HG03521 (cell line): ENCODE data around the gene SFXN5.

Experiments used
- ATAC-seq: cut with Tn5 transposase; IDR thresholded peaks from one replicate; pipeline ENCODE4 v1.9.1; 2021; ENCODE audit warnings: mild to moderate bottlenecking, moderate library complexity; ENCODE audit not compliant: unreplicated experiment

SFXN5 gene

GRCh38 chr2:72959995-72960981, 111.2 kb downstream of the SFXN5 start:
- no peak for ATAC-seq

- no peak for ATAC-seq
These were observed 112.0 kb downstream of the SFXN5 start for GRCh38 chr2:72959554-72959953.

GRCh38 chr2:72958542-72959385, 112.7 kb downstream of the SFXN5 start:
- no peak for ATAC-seq

- ATAC-seq = no peak
These were observed 114.6 kb downstream of the SFXN5 start for GRCh38 chr2:72956936-72957335.

GRCh38 chr2:72956050-72956395, 115.5 kb downstream of the SFXN5 start:
- ATAC-seq = no peak

- ATAC-seq = no peak
These were observed 116.1 kb downstream of the SFXN5 start for GRCh38 chr2:72955228-72956049.

- no peak for ATAC-seq
These were observed 116.9 kb downstream of the SFXN5 start for GRCh38 chr2:72954376-72955227.

GRCh38 chr2:72953976-72954375, 117.5 kb downstream of the SFXN5 start:
- ATAC-seq = no peak

GRCh38 chr2:72953528-72953927, 118.0 kb downstream of the SFXN5 start:
- no peak for ATAC-seq

- ATAC-seq = no peak
These were observed 118.6 kb downstream of the SFXN5 start for GRCh38 chr2:72952961-72953360.

GRCh38 chr2:72952110-72952823, 119.2 kb downstream of the SFXN5 start:
- ATAC-seq = no peak

- ATAC-seq = no peak
These were observed 120.0 kb downstream of the SFXN5 start for GRCh38 chr2:72951303-72952095.

- ATAC-seq = no peak
These were observed 120.8 kb downstream of the SFXN5 start for GRCh38 chr2:72950558-72951255.

GRCh38 chr2:72949642-72950041, 121.9 kb downstream of the SFXN5 start:
- ATAC-seq = no peak

GRCh38 chr2:72949045-72949444, 122.5 kb downstream of the SFXN5 start:
- no peak for ATAC-seq

- ATAC-seq = no peak
These were observed 123.3 kb downstream of the SFXN5 start for GRCh38 chr2:72947952-72948830.

GRCh38 chr2:72946466-72946865, 125.0 kb downstream of the SFXN5 start:
- no peak for ATAC-seq
